Cardiac septum (tissue), 1 donor: Measurements from ENCODE around the gene RAPGEF2. TPM values are rescaled to one million over a fixed set of nuclear protein-coding genes. Genes with fewer than 3 reads are reported as not detected.
"Not testable (repeated sequence)": the region's sequence is repeated elsewhere in the genome, so short reads cannot be mapped to it uniquely, and the experiment has no call there.

Source experiments
- DNase-seq: peaks from one replicate; pipeline ENCODE4 v3.0.0-alpha.2; 2020; ENCODE audit warnings: low spot score
- intact Hi-C: fragments of 100-400 bp; cut with DNase I; formaldehyde crosslinking; loops from one replicate; pipeline ENCODE4 v1.14.0; 2022
- total RNA-seq: library from RNA; stranded (reverse); fragmentation: NEBNext Ultra II Directional; extraction: Animal tissue kit (Norgen Biotek cat#: 25700); gene quantifications from one replicate; pipeline ENCODE4 v1.2.1, GENCODE V29; 2021
- donor health status: DM: no; HTN: no; CAD: no.

Gene RAPGEF2
- total RNA-seq, 1 donor from 2014 or later, result 52.3 TPM

GRCh38 chr4:159219862-159220261 lies 117.0 kb downstream of the RAPGEF2 start:
- intact Hi-C loops, result no loop called here

GRCh38 chr4:159220353-159220752 lies 117.5 kb downstream of the RAPGEF2 start:
- intact Hi-C loops, result no loop called here
- no peak for DNase-seq

More at GRCh38 chr4:159219862-159220261, 117.0 kb downstream of the RAPGEF2 start:
- no peak for DNase-seq

- intact Hi-C loops, result no loop called here
- no peak for DNase-seq
Measured at GRCh38 chr4:159221280-159221679, 118.4 kb downstream of the RAPGEF2 start.

GRCh38 chr4:159222043-159222552 lies 119.2 kb downstream of the RAPGEF2 start:
- intact Hi-C loops, result no loop called here
- no peak for DNase-seq

- intact Hi-C loops, result no loop called here
- DNase-seq, result no peak
Measured at GRCh38 chr4:159224408-159224807, 121.5 kb downstream of the RAPGEF2 start.

GRCh38 chr4:159227378-159227777 lies 124.5 kb downstream of the RAPGEF2 start:
- DNase-seq, result no peak
- intact Hi-C loops, result no loop called here

GRCh38 chr4:159227984-159228383 lies 125.1 kb downstream of the RAPGEF2 start:
- intact Hi-C loops, result no loop called here
- peak; percentile 85 for DNase-seq

- intact Hi-C loops, result no loop called here
- DNase-seq, result no peak
Measured at GRCh38 chr4:159229164-159229563, 126.3 kb downstream of the RAPGEF2 start.

- intact Hi-C loops, result no loop called here
- no peak for DNase-seq
Measured at GRCh38 chr4:159232465-159233106, 129.7 kb downstream of the RAPGEF2 start.

GRCh38 chr4:159235779-159236368 lies 133.0 kb downstream of the RAPGEF2 start:
- DNase-seq, result no peak
- intact Hi-C loops, result no loop called here

- intact Hi-C loops, result no loop called here
- no peak for DNase-seq
Measured at GRCh38 chr4:159237975-159238374, 135.1 kb downstream of the RAPGEF2 start.

- intact Hi-C loops, result no loop called here
- DNase-seq, result no peak
Measured at GRCh38 chr4:159238631-159239030, 135.8 kb downstream of the RAPGEF2 start.

GRCh38 chr4:159239629-159240028 lies 136.8 kb downstream of the RAPGEF2 start:
- no peak for DNase-seq
- intact Hi-C loops, result no loop called here

- intact Hi-C loops, result no loop called here
- no peak for DNase-seq
Measured at GRCh38 chr4:159240046-159240445, 137.2 kb downstream of the RAPGEF2 start.

- intact Hi-C loops, result no loop called here
- DNase-seq, result no peak
Measured at GRCh38 chr4:159240687-159241086, 137.8 kb downstream of the RAPGEF2 start.

GRCh38 chr4:159242427-159242826 lies 139.5 kb downstream of the RAPGEF2 start:
- intact Hi-C loops, result no loop called here

GRCh38 chr4:159248384-159249178 lies 145.7 kb downstream of the RAPGEF2 start:
- intact Hi-C loops, result no loop called here
- DNase-seq, result no peak

More at GRCh38 chr4:159242427-159242826, 139.5 kb downstream of the RAPGEF2 start:
- no peak for DNase-seq

GRCh38 chr4:159250751-159251325 lies 148.0 kb downstream of the RAPGEF2 start:
- DNase-seq, result no peak

GRCh38 chr4:159251580-159251979 lies 148.7 kb downstream of the RAPGEF2 start:
- DNase-seq, intact Hi-C loops: not testable (repeated sequence)

More at GRCh38 chr4:159250751-159251325, 148.0 kb downstream of the RAPGEF2 start:
- intact Hi-C loops, result no loop called here

- DNase-seq, result no peak
- intact Hi-C loops, result no loop called here
Measured at GRCh38 chr4:159252491-159252890, 149.6 kb downstream of the RAPGEF2 start.
